Measurements from ENCODE around the gene DMBX1. TPM values are rescaled to one million over a fixed set of nuclear protein-coding genes. Genes with fewer than 3 reads are reported as not detected.

The DMBX1 gene
- total and polyA plus RNA-seq, 9 of the 15 experiments (the other 6 are each of a cell fraction or from before 2014, with no cell fraction given), result 0.25 to 4.3 (median 1.0) TPM

DNA sequence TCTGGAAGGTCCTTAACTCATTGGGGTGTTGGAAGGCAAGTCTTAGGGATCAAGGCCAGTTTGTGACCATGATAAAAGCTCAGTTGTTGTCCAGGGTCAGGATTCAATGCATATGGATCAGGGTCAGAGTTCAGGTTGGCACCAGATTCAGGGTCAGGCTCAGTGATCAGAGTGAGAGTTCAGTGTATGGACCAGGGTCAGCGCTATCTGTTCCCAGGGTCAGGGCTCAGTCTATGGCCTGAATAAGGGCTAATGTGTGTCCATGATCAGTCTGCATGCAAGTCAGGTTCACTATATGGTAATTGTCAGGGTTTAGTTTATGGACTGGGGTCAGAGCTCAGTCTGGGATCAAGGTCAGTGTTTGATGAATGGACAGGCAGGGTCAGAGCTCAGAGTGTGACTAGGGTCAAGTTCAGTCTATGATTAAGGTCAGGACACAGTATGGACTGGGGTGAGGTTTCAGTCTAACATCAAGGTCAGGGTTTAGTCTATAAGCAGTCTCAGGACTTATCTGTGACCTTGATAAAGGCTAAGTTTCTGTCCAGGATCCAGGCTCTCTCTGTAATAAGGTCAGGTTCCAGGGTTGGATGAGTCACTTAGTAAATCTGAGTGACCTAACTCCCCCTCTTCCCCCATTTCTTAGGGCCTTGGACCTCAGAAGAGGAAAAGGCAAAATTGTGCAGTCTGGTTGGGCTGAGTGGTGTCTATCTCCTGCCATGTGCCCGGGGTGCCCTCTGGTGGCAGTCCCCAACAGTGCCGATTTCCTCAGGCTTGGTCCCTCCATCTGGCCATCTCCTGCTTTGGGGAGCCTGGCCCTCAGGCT lies 38.0 kb downstream of the DMBX1 start (continued):
- TF ChIP-seq, protein P1, sequence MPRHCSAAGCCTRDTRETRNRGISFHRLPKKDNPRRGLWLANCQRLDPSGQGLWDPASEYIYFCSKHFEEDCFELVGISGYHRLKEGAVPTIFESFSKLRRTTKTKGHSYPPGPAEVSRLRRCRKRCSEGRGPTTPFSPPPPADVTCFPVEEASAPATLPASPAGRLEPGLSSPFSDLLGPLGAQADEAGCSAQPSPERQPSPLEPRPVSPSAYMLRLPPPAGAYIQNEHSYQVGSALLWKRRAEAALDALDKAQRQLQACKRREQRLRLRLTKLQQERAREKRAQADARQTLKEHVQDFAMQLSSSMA (CRISPR knock-in tag; IDR thresholded peaks at IDR 0.05), result no peak
- TF ChIP-seq CC2D1A (IDR thresholded peaks at IDR 0.05), result peak; percentile 95
- TF ChIP-seq, protein P2, sequence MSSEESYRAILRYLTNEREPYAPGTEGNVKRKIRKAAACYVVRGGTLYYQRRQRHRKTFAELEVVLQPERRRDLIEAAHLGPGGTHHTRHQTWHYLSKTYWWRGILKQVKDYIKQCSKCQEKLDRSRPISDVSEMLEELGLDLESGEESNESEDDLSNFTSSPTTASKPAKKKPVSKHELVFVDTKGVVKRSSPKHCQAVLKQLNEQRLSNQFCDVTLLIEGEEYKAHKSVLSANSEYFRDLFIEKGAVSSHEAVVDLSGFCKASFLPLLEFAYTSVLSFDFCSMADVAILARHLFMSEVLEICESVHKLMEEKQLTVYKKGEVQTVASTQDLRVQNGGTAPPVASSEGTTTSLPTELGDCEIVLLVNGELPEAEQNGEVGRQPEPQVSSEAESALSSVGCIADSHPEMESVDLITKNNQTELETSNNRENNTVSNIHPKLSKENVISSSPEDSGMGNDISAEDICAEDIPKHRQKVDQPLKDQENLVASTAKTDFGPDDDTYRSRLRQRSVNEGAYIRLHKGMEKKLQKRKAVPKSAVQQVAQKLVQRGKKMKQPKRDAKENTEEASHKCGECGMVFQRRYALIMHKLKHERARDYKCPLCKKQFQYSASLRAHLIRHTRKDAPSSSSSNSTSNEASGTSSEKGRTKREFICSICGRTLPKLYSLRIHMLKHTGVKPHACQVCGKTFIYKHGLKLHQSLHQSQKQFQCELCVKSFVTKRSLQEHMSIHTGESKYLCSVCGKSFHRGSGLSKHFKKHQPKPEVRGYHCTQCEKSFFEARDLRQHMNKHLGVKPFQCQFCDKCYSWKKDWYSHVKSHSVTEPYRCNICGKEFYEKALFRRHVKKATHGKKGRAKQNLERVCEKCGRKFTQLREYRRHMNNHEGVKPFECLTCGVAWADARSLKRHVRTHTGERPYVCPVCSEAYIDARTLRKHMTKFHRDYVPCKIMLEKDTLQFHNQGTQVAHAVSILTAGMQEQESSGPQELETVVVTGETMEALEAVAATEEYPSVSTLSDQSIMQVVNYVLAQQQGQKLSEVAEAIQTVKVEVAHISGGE (CRISPR knock-in tag; IDR thresholded peaks at IDR 0.05), result 0 out of 6 replicates have a peak, but pooled peaks of 1 of the 3 experiments have one; percentile 12
- TF ChIP-seq, protein P3, sequence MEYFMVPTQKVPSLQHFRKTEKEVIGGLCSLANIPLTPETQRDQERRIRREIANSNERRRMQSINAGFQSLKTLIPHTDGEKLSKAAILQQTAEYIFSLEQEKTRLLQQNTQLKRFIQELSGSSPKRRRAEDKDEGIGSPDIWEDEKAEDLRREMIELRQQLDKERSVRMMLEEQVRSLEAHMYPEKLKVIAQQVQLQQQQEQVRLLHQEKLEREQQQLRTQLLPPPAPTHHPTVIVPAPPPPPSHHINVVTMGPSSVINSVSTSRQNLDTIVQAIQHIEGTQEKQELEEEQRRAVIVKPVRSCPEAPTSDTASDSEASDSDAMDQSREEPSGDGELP (CRISPR knock-in tag; IDR thresholded peaks at IDR 0.05; ENCODE audit: borderline replicate concordance), result peak; percentile 72; the same call in 1 of the 2 replicates
- peak; percentile 82 for TF ChIP-seq NR2C1 (IDR thresholded peaks at IDR 0.05)
- TF ChIP-seq NR2C1 (tag; IDR thresholded peaks at IDR 0.05), result peak; percentile 88
- TF ChIP-seq GATAD2A (IDR thresholded peaks at IDR 0.05), result peak; percentile 52; the same call in 1 of the 2 replicates
- peak; percentile 64 for TF ChIP-seq FOS (IDR thresholded peaks at IDR 0.05; ENCODE audit: extremely low read depth, insufficient read length)
- TF ChIP-seq ZNF263 (CRISPR knock-in tag; IDR thresholded peaks at IDR 0.05; ENCODE audit: borderline replicate concordance), result peak; percentile 59; the same call in 1 of the 2 replicates
- no peak for TF ChIP-seq HDAC3 (IDR thresholded peaks at IDR 0.05; ENCODE audit: borderline replicate concordance, partially characterized antibody)
- no peak for TF ChIP-seq ZNF12 (CRISPR knock-in tag; IDR thresholded peaks at IDR 0.05)
- no peak for TF ChIP-seq ZNF431 (CRISPR knock-in tag; IDR thresholded peaks at IDR 0.05)
- 0 out of 2 replicates have a peak, but pooled peaks have one; percentile 33 for TF ChIP-seq SMARCA5 (IDR thresholded peaks at IDR 0.05)
- TF ChIP-seq, protein P4, sequence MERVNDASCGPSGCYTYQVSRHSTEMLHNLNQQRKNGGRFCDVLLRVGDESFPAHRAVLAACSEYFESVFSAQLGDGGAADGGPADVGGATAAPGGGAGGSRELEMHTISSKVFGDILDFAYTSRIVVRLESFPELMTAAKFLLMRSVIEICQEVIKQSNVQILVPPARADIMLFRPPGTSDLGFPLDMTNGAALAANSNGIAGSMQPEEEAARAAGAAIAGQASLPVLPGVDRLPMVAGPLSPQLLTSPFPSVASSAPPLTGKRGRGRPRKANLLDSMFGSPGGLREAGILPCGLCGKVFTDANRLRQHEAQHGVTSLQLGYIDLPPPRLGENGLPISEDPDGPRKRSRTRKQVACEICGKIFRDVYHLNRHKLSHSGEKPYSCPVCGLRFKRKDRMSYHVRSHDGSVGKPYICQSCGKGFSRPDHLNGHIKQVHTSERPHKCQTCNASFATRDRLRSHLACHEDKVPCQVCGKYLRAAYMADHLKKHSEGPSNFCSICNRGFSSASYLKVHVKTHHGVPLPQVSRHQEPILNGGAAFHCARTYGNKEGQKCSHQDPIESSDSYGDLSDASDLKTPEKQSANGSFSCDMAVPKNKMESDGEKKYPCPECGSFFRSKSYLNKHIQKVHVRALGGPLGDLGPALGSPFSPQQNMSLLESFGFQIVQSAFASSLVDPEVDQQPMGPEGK (CRISPR knock-in tag; IDR thresholded peaks at IDR 0.05; ENCODE audit: borderline replicate concordance), result no peak
- TF ChIP-seq HEY1 (CRISPR knock-in tag; IDR thresholded peaks at IDR 0.05; ENCODE audit: borderline replicate concordance), result no peak
- TF ChIP-seq ETV6 (IDR thresholded peaks at IDR 0.05; ENCODE audit: borderline replicate concordance in 1 of 2, low read depth in 2 of 2, low read length in 1 of 2), result peak in 1 of 2 experiments; percentile 34; a peak in 1 of 4 replicates
- TF ChIP-seq ETV6 (CRISPR knock-in tag; IDR thresholded peaks at IDR 0.05; ENCODE audit: borderline replicate concordance), result no peak
- TF ChIP-seq CBFA2T2 (conservative IDR thresholded peaks at IDR 0.05), result 0 out of 2 replicates have a peak, but pooled peaks have one; percentile 3
- TF ChIP-seq JUNB (CRISPR knock-in tag; conservative IDR thresholded peaks at IDR 0.05), result no peak
- TF ChIP-seq PRPF4 (IDR thresholded peaks at IDR 0.05; ENCODE audit: insufficient read depth, low read depth, low read length, poor library complexity, severe bottlenecking), result no peak
- no peak for TF ChIP-seq TRIM28 (IDR thresholded peaks at IDR 0.05)
